GM21717 (cell line): ENCODE results near the gene DESI1.
"Not testable (repeated sequence)": the region's sequence is repeated elsewhere in the genome, so short reads cannot be mapped to it uniquely, and the experiment has no call there.

Experiments used
- ATAC-seq: cut with Tn5 transposase; IDR thresholded peaks from one replicate; pipeline ENCODE4 v1.9.1; 2021; ENCODE audit warnings: mild to moderate bottlenecking, moderate library complexity; ENCODE audit not compliant: unreplicated experiment

The DESI1 gene

GRCh38 chr22:41636467-41636866 is 15.6 kb upstream of the DESI1 start:
- ATAC-seq: no peak

DNA sequence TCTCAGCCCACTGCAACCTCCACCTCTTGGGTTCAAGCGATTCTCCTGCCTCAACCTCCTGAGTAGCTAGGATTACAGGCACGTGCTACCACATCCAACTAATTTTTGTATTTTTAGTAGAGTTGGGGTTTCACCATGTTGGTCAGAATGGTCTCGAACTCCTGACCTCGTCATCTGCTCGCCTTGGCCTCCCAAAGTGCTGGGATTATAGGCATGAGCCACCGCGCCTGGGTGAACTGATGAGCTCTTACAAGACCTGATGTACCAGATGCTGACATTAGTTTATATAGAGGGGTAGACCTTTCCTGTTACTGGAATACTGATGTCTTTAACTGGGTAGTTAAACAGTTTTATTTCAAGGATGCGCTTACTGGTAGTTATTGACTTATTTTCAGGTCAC is 13.8 kb upstream of the DESI1 start:
- not testable (repeated sequence) for ATAC-seq

DNA sequence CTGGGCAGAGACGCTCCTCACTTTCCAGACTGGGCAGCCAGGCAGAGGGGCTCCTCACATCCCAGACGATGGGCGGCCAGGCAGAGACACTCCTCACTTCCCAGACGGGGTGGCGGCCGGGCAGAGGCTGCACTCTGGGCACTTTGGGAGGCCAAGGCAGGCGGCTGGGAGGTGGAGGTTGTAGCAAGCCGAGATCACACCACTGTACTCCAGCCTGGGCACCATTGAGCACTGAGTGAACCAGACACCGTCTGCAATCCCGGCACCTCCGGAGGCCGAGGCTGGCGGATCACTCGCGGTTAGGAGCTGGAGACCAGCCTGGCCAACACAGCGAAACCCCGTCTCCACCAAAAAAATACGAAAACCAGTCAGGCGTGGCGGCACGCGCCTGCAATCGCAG is 10.8 kb upstream of the DESI1 start:
- not testable (repeated sequence) for ATAC-seq

GRCh38 chr22:41631115-41631514 is 10.3 kb upstream of the DESI1 start:
- not testable (repeated sequence) for ATAC-seq

DNA sequence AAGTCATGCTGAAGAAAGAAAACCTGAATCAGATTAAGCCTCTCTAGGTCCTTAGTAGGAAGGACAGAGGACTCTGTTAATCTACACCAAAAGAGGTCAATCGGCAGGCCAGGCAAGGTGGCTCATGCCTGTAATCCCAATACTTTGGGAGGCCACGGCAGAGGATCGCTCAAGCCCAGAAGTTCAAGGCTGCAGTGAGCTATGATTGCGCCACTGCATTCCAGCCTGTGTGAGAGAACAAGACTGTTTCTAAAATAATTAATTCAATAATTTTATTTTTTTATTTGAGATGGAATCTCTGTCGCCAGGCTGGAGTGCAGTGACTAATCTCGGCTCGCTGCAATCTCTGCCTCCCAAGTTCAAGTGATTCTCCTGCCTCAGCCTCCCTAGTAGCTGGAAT is 4.7 kb upstream of the DESI1 start:
- ATAC-seq: no peak

DNA sequence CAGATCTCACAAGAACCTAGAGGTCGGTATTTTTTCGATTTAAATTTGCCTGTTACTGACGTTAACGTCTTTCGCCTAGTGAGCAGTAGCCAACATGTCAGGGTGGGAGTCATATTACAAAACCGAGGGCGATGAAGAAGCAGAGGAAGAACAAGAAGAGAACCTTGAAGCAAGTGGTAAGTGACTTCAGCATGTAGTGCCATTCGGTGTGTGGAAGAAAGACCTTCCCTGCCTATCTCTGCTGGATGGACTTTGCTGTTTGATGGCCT is 1.0 kb upstream of the DESI1 start:
- ATAC-seq: no peak

GRCh38 chr22:41621099-41621910 is 462 bp upstream of the DESI1 start, which contains the start of gene XRCC6:
XRCC6 (plus strand) TSS chr22:41621295; CDS start chr22:41622005, 710 bp downstream.
- ATAC-seq: peak; percentile 59

DNA sequence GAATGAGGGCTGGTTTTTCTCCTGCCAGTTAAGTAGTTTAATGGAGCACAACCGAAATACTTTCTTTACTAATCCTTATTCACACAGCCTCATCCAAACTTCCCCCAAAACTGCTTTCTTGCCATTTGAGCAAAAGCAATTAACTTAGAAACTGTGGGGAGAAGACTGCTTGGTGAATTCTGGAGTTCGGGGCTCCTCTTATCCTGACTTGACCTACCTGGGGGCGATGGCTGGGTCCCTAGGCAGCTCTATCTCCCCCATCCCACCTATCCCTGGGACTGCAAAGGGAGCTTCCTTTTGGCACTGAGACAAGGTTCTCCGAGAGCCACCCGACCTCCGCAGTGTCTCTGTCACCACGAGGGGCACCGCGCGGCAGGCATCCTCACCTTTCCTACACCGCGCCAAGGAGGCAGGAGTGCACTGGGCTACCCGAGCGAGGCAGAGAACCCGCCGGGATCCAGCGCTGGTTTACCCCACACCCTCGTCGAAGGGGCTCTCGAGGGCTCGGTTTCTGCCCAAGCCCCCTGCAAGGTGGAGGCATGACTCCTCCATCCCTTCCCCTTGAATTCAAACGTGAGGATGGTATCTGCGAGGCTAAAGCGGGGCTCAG is 759 bp downstream of the DESI1 start:
- no peak for ATAC-seq

DNA sequence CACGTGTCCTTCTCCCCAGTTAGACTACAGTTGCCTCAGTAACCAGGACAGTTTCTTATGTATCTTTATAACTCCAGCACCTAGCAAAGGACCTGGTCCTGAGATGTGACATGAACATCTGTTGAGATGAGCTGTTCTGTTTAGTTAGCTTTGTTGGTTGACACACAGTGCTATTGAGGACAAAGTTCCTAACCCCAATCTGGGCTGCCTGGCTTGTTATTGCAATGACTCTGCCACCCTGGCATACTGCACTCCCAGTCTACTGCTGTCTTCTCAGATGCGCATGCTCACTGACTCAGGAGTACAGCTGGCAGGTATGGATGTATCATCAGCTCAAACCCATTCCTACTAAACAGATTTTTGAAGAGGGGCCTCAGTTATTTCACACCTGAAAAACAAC is 7.4 kb downstream of the DESI1 start:
- no peak for ATAC-seq

DNA sequence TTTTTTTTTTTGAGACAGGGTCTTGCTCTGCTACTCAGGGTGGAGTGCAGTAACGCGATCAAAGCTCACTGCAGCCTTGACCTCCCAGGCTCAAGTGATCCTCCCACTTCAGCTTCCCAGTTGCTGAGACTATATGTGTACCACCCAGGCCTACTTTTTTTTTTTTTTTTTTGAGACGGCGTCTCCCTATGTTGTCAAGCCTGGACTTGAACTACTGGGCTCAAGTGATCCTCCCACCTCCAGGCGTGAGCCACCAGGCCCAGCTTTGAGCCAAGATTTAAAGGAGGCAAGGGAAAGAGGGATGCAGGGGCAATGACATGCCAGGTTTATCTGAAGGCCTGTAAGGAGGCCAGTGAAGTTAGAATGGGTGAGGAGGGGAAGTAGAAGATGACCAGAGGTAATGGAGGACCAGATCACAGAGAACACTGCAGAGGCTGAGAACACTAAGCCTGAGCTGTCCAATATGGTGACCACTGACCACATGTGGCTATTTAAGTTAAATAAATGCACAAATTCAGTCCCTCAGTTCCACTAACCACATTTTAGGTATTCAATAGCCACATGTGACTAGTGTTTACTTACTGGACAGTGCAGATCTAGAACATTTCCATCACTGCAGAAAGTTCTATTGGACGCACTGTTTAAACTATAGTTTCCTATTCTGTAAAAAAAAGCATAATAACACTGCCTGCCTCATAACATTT is 8.1 kb downstream of the DESI1 start:
- no peak for ATAC-seq

- no peak for ATAC-seq
These were observed 12.5 kb downstream of the DESI1 start for GRCh38 chr22:41608386-41608785.

DNA sequence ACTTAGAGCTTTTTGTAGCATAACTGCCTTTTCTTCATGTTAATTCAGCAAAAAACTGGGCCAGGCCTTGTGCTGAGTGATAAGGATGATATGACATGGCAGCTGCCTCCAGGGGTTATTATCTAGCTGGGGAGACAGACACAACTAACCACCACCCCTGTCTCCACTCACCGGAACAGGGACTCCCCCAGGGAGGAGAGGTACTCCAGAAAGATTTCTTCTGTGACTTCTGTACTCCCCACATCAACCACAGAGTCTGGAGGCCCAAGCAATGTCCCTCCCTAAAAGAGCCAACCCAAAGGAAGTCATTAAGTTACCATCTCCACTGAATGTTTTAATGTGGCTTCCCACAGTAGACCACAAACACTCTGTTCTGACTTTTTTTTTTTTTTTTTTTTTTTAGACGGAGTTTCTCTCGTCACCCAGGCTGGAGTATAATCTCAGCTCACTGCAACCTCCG is 16.9 kb downstream of the DESI1 start:
- ATAC-seq: peak; percentile 62

DNA sequence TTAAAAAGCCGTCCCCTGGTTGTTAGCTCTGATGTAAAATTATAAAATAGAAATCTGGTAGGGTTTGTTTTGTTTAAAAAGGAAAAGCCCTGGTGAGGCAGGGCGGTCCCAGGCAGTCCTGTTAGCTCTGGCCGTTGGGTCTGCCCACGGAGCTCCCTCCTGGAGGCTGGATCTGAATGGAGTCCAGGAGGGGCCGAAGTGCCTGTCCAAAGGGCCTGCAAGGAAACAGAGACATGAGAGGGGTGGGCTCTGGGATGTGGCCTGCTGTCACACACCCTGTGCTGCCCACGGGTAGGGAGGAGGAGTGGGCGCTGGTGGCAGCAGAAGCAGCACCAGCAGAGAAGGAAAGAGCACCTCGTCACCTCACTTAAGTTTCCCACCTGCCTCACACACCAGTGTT is 19.9 kb downstream of the DESI1 start:
- ATAC-seq: no peak

DNA sequence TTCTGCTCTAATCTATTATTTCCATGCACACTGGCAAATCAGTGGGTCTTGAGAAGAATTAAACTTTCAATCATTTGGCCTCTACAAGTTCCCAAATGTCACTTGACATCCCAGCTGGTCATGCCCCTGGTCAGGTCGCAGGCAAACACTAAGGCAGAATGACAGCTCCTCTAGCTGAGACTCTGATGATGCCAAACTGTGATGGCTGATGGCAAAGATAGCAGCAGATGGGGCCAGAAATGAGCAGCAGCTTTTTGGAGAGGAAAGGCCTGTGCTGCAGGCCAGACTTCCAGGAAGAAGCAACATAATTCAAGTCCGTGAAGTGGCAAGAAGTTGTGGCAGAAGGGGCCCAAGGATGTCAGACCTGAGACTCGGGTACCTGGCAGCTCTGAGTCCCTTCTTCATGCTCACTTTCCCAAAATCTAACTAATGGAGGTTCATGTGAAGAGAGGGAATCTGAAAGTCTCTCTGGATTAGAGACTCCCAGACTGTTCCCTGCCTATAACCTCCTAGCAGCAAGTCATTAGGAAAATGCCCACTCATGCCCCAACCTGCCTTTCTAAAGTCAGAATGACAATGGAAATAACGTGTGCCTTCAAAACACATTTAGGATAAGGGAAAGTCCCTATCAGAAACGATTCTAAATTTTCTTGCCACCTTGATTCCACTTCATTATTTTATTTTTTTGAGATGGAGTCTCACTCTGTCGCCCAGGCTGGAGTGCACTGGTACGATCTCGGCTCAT is 21.8 kb downstream of the DESI1 start:
- no peak for ATAC-seq

DNA sequence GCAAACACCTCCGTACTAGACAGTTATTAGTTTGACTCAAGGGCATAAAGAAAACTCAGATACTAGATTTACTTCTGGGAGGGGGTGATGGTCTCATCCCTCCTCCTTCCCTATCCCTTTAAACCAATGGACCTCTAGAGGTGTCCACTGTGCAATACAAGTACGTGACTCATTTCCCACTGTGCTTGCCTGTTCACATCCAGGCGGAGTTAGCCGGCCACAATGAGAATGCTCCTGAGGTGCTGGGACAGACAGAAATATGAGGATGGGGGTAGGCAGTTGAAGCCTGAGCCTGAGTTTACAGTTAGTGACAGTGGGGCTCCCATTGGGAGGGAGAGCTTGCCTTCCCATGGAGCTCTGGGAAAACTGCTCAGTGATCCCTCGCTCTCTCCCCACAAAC is 22.8 kb downstream of the DESI1 start:
- no peak for ATAC-seq

DNA sequence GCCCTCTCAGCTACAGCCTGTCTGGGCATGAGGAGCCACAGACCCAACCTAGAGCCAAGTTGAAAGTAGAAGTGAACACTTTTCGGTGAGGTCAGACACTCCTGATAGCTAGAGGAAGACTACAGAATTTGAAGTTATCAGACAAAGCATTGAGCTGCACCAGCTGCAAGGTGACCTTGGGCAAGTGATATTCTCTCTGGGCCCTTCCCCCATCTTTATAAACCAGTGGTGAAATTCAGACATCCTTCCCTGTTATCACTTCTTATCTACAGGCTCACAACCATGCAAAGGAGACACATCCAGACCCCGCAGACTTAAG is 23.2 kb downstream of the DESI1 start:
- ATAC-seq: no peak

DNA sequence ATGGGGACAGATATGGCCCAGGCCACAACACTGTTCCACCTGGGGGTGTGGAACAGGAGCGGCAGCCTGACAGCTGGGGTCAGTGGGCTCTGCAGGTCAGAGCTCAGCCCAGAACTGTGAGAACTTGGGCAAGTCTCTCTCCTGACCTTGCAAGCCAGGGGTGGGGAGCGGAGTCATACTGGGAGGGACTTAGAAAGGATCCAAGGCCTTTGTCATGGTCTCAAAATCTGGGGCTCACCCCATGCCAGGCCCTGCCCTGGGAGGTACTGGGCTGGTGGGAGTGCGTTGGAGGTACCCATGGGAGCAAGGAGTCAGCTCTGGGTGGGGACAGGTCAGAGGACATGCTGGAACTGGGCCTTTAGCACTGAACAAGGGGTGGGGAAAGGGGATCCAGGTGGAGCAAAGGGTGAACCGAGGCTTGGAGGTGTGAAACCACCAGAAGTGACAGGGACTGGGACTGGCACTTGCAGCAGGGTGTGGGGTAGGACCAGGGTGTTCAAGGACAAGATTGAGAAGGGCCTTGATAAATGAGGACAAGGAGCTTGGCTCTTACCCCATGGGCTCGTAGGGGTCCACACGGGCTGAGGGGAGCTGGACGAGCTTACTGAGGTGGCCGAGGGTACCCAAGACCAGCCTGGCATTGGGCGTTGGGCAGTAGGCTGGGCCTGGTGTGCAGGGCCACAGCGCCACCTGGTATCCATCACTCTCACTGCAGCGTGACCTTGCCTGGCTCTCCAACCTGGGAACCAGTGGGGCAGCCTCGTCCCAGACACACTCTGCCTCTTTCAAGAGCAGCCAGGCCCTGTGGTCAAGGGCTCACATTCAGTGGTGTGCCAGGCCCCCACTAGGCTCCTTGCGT is 23.8 kb downstream of the DESI1 start:
- ATAC-seq: no peak

DNA sequence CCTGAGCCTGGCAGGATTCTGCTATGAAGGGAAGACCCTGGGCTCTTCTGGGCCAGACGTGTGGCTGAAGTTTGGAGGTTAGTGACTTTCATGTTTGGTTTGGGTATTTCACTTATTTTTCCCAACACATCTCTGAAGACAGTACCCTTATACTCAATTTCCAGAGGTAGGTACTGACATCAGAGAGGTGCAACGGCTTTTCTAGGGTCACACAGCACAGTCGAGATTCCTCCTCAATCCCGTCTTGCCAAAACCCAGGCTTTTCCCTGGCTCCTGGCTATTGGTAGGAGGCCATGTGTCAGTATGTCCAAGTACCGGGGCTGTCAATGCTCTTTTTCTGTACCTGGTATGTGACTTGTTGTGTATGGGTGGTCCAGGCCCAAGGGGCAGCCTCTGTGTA is 25.1 kb downstream of the DESI1 start:
- ATAC-seq: no peak

- ATAC-seq: not testable (repeated sequence)
These were observed 27.4 kb downstream of the DESI1 start for GRCh38 chr22:41593336-41593960.
